Activated CD8-positive, alpha-beta T cell treated with anti-CD3 and anti-CD28 coated beads, Interleukin-2, amount 10 ng/mL, durations not matched to agents 7 days and 5 days (primary cell): ENCODE results near the gene GLIS1. TPM values are rescaled to one million over a fixed set of nuclear protein-coding genes. Genes with fewer than 3 reads are reported as not detected.

ENCODE experiments used
- ATAC-seq: fragments of 150-1000 bp; cut with Tn5 transposase; one replicate; pipeline ENCODE4 v1.10.0; 2021; ENCODE audit warnings: moderate library complexity
- CTCF ChIA-PET: fragments of 350-600 bp; sonication (Branson Sonifier 250); formaldehyde crosslinking; loops from one replicate; lab custom pipeline; 2021; ENCODE audit warnings: antibody characterized with exemption; lab: Charles Lee
- POLR2A ChIA-PET: fragments of 350-600 bp; sonication (Branson Sonifier 250); formaldehyde crosslinking; loops from one replicate; lab custom pipeline; 2021; ENCODE audit warnings: antibody characterized with exemption; lab: Charles Lee
- DNase-seq: peaks from one replicate; pipeline ENCODE4 v3.0.0-alpha.2; 2020
- H3K27ac Mint-ChIP-seq: one replicate; pipeline ENCODE4 v1.8.0; 2021; ENCODE audit warnings: mild to moderate bottlenecking, mixed read lengths
- H3K27me3 Mint-ChIP-seq: one replicate; pipeline ENCODE4 v1.8.0; 2021; ENCODE audit warnings: low read depth, mixed read lengths
- H3K36me3 Mint-ChIP-seq: one replicate; pipeline ENCODE4 v1.8.0; 2021; ENCODE audit warnings: low read depth, mixed read lengths
- H3K4me1 Mint-ChIP-seq: one replicate; pipeline ENCODE4 v1.8.0; 2021; ENCODE audit warnings: low read depth, mixed read lengths
- H3K4me3 Mint-ChIP-seq: one replicate; pipeline ENCODE4 v1.8.0; 2021; ENCODE audit warnings: mild to moderate bottlenecking, mixed read lengths
- H3K9me3 Mint-ChIP-seq: one replicate; pipeline ENCODE4 v1.8.0; 2022; ENCODE audit warnings: mixed read lengths; ENCODE audit not compliant: insufficient read depth
- total RNA-seq, 2 experiments: library from RNA; stranded (reverse); gene quantifications; one replicate each; pipeline ENCODE4 v1.2.3, GENCODE V29; 2021

Gene GLIS1
- total RNA-seq, 2 experiments from 2014 or later = not detected

DNA sequence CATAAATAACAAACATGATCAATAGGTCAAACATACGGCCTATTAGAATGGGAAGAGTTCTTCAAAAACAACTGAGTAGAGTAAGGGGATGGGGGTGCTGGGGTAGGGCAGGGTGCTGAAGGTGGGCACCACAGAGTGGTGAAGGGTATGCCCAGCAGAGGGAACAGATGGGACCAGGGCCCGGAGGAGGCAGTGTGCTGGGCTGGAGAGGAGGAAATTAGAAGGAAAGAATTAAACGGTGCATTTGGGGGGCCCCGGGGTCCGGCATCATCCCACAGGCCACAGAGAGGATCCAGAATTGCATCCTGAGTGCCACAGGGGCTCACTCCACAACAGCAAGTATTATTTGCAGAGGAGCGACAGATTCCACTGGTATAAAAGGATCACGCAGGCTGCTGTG is 94.5 kb downstream of the GLIS1 start:
- POLR2A ChIA-PET = no interaction called here
- DNase-seq (no peak), ATAC-seq (no peak)
- no peak overlapping the region for H3K27ac Mint-ChIP-seq
- H3K36me3 Mint-ChIP-seq = no peaks in the 10 kb centered on the region
- no peaks in the 10 kb centered on the region for H3K4me1 Mint-ChIP-seq
- peaks cover 9% of the 10 kb centered on the region for H3K27me3 Mint-ChIP-seq
- H3K4me3 Mint-ChIP-seq = no peak overlapping the region
- CTCF ChIA-PET = no interaction called here
- no peaks in the 10 kb centered on the region for H3K9me3 Mint-ChIP-seq

DNA sequence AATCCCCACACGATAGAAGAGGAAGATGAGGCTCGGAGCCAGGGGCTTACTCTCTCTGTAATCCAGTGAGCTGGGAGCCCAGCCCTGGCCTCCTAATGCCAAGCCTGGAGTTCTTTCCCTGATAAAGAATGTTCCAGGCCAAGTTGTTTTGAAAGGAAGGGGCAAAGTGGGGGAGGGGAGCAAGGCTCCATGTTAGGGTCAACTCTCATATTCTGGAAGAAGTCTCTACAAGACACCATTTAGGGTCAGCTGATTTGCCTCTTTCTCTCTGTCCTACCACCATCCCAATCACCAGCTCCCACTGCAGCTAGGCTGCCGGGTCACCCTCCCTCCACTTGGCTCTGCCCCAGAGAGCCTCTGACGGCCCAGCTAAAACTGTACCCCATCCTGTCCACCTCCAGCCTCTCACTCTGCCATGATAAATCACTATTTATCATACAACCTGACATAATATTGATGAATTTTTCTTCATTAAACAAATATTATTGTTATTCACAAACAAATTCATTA is 95.0 kb downstream of the GLIS1 start:
- Mint-ChIP-seq H3K4me3 (no peak overlapping the region), H3K36me3 (no peaks in the 10 kb centered on the region), H3K9me3 (no peaks in the 10 kb centered on the region), H3K27ac (no peak overlapping the region), H3K4me1 (no peaks in the 10 kb centered on the region), H3K27me3 (peaks cover 9% of the 10 kb centered on the region)
- ATAC-seq = no peak
- ChIA-PET CTCF (no interaction called here), POLR2A (no interaction called here)
- no peak for DNase-seq

DNA sequence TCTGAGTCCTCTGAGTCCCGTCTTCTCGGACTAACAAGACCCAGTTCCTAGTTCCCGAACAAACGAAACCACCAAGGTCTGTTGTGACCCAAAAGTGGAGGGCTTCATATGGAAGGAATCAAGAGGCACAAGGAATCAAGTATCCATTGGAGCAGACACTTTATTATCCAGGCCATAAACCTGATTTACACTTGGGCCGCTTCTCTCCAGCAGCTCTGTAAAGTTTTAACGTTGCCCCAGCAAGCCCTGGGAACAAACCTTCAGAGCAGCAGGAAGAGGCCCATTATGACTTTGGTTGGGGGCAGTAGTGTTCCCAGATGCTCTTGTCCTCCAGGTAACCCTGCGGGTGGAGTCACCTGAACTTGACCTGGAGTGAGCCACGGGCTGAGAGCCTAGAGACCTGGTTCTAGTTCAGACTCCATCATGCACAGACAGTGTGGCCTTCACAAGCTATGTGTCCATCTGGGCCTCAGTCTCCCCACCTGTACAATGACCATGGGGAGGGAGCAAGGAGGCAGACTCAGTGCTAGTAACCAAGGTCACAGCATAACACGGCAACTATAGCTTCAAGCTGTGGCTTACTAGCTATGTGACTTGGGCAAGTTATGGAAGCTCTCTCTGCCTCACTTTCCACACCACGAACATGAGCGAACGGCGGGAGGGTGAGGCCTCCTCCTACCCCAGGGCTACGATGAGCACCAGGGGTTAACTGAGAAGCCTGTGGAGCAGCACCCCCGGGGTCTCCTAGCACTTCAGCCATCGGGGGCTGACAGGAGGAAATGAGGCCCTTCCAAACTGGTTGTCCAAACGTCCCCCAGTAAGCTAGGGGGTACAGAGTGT is 95.7 kb downstream of the GLIS1 start:
- no peak for ATAC-seq
- POLR2A ChIA-PET = no interaction called here
- H3K4me3 Mint-ChIP-seq = no peak overlapping the region
- H3K36me3 Mint-ChIP-seq = no peaks in the 10 kb centered on the region
- H3K27me3 Mint-ChIP-seq = peaks cover 6% of the 10 kb centered on the region
- no peak overlapping the region for H3K27ac Mint-ChIP-seq
- H3K4me1 Mint-ChIP-seq = no peaks in the 10 kb centered on the region
- CTCF ChIA-PET = no interaction called here
- DNase-seq = no peak
- H3K9me3 Mint-ChIP-seq = no peaks in the 10 kb centered on the region

DNA sequence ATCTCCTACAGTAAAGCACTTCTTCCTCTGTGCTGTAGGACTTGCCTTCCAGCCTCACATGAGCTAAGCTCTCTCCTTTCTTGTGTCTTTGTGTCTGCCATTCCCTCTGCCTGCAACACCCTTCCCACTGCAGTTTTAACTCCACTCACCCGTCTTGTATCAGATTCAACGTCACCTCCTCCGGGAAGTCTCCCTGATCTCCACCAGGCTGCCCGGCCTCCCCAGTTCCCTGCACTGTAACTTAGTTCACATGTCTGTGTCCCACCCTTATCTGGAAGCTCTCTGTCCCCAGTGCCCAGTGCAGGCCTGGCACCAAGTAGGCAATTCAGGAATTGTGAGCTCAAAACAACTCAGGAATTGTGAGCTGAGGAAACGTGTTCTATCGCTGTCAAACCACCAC is 96.4 kb downstream of the GLIS1 start:
- CTCF ChIA-PET = no interaction called here
- no peak overlapping the region for H3K4me3 Mint-ChIP-seq
- DNase-seq = no peak
- H3K4me1 Mint-ChIP-seq = no peaks in the 10 kb centered on the region
- peaks cover 6% of the 10 kb centered on the region for H3K27me3 Mint-ChIP-seq
- POLR2A ChIA-PET = no interaction called here
- no peaks in the 10 kb centered on the region for H3K36me3 Mint-ChIP-seq
- no peak for ATAC-seq
- no peak overlapping the region for H3K27ac Mint-ChIP-seq
- no peaks in the 10 kb centered on the region for H3K9me3 Mint-ChIP-seq

DNA sequence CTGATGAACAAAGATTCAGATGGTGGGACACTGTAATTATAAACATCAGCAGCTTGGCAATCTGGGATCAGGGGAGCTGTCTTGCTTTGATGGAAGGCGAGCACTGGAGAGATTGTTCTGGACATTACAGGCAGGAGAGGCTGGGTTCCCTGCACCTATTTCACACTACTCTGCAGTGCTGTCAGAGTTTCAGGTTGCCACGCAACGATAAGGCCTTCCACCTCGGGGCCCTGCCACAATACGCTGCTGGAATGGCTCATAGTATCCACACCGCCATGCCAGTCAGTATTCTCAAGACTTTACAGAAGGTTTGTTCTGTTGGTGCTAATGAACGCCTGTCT is 96.8 kb downstream of the GLIS1 start:
- ATAC-seq = no peak
- H3K4me1 Mint-ChIP-seq = no peaks in the 10 kb centered on the region
- H3K9me3 Mint-ChIP-seq = no peaks in the 10 kb centered on the region
- CTCF ChIA-PET = no interaction called here
- H3K36me3 Mint-ChIP-seq = no peaks in the 10 kb centered on the region
- no peak for DNase-seq
- H3K27ac Mint-ChIP-seq = no peak overlapping the region
- H3K4me3 Mint-ChIP-seq = no peak overlapping the region
- POLR2A ChIA-PET = no interaction called here
- H3K27me3 Mint-ChIP-seq = peaks cover 4% of the 10 kb centered on the region

DNA sequence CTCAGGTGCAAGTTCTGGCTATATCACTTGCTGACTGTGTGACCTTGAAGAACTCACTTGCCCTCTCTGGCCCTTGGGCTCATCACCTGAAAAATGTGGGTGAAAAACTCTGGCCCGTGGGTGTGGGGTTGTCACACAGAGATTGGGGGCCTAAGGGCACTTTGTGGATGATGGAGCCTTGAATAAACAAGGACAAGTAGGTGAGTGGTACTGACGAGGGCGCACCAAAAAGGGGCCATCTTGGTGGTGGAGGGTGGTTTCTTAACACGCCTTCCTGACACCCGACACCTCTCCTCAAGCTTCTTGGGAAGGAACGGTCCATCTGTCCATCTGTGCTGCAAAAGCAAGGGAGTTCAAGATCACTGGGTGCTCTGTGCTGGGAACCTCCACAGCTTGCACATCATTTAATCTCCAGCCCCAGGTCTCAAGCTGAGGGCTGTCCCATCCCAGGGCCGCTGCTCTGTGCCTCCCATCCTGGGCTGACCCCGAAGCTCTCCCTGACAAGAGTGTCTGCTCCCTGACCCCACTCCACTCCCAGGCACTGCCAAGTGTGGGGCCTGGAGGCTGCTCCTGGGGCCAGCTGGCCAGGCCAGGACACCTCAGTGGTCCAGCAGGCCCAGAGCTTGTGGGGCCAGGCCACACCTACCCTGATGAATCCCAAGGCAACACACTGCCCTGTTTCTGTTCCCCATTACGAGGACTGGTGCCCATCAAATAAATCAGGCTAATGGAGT is 97.3 kb downstream of the GLIS1 start:
- POLR2A ChIA-PET = no interaction called here
- DNase-seq = no peak
- no peak overlapping the region for H3K27ac Mint-ChIP-seq
- no peaks in the 10 kb centered on the region for H3K4me1 Mint-ChIP-seq
- CTCF ChIA-PET = no interaction called here
- H3K36me3 Mint-ChIP-seq = no peaks in the 10 kb centered on the region
- H3K4me3 Mint-ChIP-seq = no peak overlapping the region
- H3K9me3 Mint-ChIP-seq = no peaks in the 10 kb centered on the region
- ATAC-seq = no peak
- H3K27me3 Mint-ChIP-seq = peaks cover 2% of the 10 kb centered on the region

DNA sequence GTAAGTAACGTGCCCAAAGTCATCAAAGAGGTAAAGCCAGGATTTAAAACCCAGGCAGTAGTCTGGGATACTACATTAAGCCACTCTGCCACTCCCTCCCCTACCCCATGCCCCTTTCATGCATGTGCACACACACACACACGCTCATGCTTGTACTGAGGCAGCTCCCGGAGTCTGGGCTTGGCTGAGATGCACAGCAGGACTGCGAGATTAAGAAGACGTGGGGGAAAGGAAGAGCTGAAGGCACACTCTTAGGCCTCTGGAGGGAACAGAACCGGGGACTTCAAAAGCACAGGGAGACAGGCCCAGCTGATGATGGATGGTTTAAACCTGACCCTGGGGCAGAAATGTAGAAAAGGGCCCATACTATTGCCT is 98.3 kb downstream of the GLIS1 start:
- no peak overlapping the region for H3K27ac Mint-ChIP-seq
- ChIA-PET POLR2A (no interaction called here), CTCF (no interaction called here)
- no peak for DNase-seq
- no peak for ATAC-seq
- no peaks in the 10 kb centered on the region for H3K36me3 Mint-ChIP-seq
- no peaks in the 10 kb centered on the region for H3K9me3 Mint-ChIP-seq
- H3K27me3 Mint-ChIP-seq = no peaks in the 10 kb centered on the region
- no peak overlapping the region for H3K4me3 Mint-ChIP-seq
- no peaks in the 10 kb centered on the region for H3K4me1 Mint-ChIP-seq

DNA sequence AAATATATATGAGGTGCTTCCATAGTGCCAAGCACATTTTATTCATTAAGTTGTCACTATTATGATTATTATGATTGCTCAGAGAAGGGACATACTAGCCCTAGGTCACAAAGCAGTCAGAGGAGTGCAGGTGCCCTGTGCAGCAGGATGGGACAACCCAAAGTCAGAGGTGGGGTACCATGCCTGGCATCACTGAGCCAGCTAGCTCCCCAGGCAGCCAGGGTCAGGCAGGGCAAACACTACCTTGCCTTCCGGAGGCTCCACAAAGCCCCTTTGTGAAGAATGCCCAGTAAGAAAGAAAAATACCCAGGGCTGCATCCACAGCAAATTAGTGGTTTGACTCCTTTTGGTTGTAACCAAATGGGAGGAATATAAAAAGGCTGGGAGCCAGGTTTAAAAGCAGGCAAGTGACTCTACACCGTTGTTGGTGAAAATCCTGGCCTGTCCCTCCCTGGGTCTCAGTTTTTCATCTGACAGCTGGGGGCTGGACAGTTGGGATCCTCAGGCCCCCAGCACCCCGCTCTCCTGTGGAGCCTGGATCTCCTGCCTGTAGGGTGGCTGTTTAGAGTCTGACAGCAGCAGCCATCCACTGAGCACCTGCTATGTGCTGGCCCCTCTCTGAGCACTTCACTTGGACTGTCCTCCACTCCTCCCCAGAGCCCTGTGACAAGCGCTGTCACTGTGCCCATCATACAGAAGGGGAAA is 98.8 kb downstream of the GLIS1 start:
- H3K27me3 Mint-ChIP-seq = no peaks in the 10 kb centered on the region
- no peak overlapping the region for H3K4me3 Mint-ChIP-seq
- no peaks in the 10 kb centered on the region for H3K9me3 Mint-ChIP-seq
- no peak overlapping the region for H3K27ac Mint-ChIP-seq
- ATAC-seq (no peak), DNase-seq (no peak)
- no peaks in the 10 kb centered on the region for H3K4me1 Mint-ChIP-seq
- no peaks in the 10 kb centered on the region for H3K36me3 Mint-ChIP-seq
- CTCF ChIA-PET = no interaction called here
- POLR2A ChIA-PET = interaction anchor here (0.6 kb wide), 1 partner anchor 147 kb away, joined by 3 read pairs; no protein-coding TSS in a partner anchor

DNA sequence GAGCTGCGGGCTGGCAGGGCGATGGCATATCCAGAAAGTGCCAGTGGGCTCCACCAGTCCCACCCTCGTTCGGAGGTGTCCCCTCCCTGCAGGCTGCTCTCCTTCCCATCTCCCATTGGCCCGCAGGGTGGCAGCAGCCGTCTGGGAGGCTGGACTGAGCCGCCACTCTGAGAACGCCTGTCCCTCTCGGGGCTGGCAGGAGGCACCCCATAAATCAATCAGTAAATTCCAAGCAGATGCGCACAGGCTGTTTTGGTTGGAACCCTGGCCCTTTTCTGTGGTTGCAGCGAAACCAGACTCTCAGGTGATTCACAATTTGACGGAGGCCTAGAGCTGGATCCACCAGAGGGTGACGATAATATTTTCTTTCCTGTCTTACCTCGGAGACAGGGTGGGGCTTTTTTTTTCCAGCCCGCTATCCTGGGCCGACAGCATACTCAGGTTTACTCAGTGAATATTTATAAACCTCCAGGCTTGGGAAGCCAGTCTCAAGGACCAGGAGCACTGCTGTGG is 99.7 kb downstream of the GLIS1 start:
- Mint-ChIP-seq H3K4me3 (no peak overlapping the region), H3K36me3 (no peaks in the 10 kb centered on the region), H3K27ac (no peak overlapping the region), H3K4me1 (no peaks in the 10 kb centered on the region), H3K27me3 (no peaks in the 10 kb centered on the region), H3K9me3 (no peaks in the 10 kb centered on the region)
- ATAC-seq = no peak
- DNase-seq = no peak
- ChIA-PET CTCF (no interaction called here), POLR2A (interaction anchor here (0.6 kb wide), 1 partner anchor 148 kb away, joined by 3 read pairs; no protein-coding TSS in a partner anchor)

DNA sequence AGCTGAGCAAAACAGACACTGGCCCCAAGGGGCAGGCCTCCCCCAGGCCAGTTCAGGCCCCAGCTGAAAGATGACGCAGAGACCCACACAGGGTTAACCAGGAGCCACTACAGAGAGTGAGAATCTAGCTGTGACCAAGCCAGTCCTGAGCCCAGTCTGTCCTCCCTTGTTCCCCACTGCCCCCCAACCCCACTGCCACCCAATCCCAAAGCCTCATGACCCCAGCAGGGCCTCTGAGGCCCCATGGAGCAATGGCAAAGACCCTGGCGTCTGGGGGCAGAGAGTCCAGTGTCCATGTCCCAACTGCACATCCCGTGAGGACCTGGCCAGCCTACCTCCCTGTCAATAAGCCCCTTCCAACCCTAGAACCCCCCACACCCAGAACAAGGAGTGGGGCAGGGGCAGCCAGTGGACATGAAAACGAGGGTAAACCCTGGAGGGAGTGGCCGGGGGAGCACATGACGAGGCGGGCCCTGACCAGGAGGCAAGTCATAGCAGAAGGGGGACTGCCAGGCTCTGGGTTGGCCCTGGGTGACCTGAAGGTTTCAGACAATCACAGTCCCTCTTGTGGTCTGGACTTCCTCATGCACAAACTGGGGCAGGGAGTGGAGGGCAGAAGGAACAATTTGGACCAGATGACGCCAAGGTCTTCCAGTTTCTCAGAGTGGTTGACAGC is 100.5 kb downstream of the GLIS1 start:
- no peaks in the 10 kb centered on the region for H3K36me3 Mint-ChIP-seq

DNA sequence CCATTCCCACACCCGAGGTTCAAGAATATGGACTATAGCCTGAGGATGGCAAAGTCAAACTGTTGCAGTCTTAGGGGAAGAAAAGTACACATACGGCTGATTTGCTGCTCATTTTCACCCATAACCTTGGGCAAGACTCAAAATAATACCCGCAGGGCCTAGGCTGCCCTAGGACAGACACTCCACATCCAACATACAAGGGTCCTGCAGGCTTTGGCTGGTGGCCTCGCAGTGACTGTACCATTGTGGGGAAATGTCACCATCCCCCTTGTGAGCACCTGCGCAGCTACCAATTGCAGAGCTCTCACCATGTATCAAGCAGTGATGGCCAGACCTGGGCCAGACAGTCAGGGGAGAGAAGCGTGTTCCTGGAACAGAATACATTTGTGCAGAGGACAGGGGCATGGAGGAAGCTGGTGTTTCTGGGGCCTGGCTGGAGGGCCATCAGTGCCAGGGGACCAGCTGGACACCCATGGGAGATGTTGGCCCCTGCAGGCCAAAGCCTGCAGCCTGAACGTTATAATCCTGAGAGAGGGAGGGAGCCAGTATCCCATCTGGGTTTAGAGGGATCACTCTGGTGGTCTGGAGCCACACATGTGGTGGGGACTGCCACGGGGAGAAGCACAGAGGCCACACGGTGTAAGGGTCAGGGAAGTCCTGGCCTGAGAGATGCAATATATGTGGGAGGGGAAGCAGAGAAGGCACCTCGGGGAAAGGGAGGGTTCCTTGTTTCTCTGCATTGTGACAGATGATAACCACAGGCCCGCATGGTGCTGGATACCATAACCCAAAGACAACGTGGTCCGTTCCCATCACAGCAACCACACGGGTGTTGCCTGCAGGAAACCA is 101.2 kb downstream of the GLIS1 start:
- H3K36me3 Mint-ChIP-seq = no peaks in the 10 kb centered on the region
- H3K4me3 Mint-ChIP-seq = no peak overlapping the region
- H3K9me3 Mint-ChIP-seq = no peaks in the 10 kb centered on the region
- H3K4me1 Mint-ChIP-seq = no peaks in the 10 kb centered on the region
- DNase-seq = no peak
- ChIA-PET CTCF (no interaction called here), POLR2A (no interaction called here)
- H3K27me3 Mint-ChIP-seq = no peaks in the 10 kb centered on the region
- no peak for ATAC-seq
- H3K27ac Mint-ChIP-seq = no peak overlapping the region

More for the DNA sequence above, 100.5 kb downstream of the GLIS1 start:
- Mint-ChIP-seq H3K4me1 (no peaks in the 10 kb centered on the region), H3K27ac (no peak overlapping the region), H3K27me3 (no peaks in the 10 kb centered on the region), H3K4me3 (no peak overlapping the region), H3K9me3 (no peaks in the 10 kb centered on the region)
- ChIA-PET CTCF (no interaction called here), POLR2A (no interaction called here)
- no peak for DNase-seq
- no peak for ATAC-seq
